GM10847 (cell line): ENCODE results near the gene SETD5.

Experiments
- POLR2A ChIP-seq: IDR thresholded peaks from 2 replicates; pipeline ENCODE4 v1.6.1; 2011; ENCODE audit not compliant: insufficient read length; ENCODE audit errors: extremely low read depth

Gene SETD5

GRCh38 chr3:9507586-9508578 lies 110.5 kb downstream of the SETD5 start:
- TF ChIP-seq POLR2A: no peak

GRCh38 chr3:9508781-9509180 lies 111.4 kb downstream of the SETD5 start:
- TF ChIP-seq POLR2A: no peak

GRCh38 chr3:9512456-9513045 lies 115.1 kb downstream of the SETD5 start:
- TF ChIP-seq POLR2A: no peak

GRCh38 chr3:9514306-9514705 lies 116.9 kb downstream of the SETD5 start:
- TF ChIP-seq POLR2A: no peak

- TF ChIP-seq POLR2A: no peak
Measured at GRCh38 chr3:9514956-9515355, 117.5 kb downstream of the SETD5 start.

- no peak for TF ChIP-seq POLR2A
Measured at GRCh38 chr3:9525078-9525477, 127.7 kb downstream of the SETD5 start.
